DND-41 (cell line): ENCODE results near the gene AKAP13.

ENCODE experiments used
- ATAC-seq: fragments of 200-7000 bp; cut with Tn5 transposase; 3 replicates; pipeline ENCODE4 v1.9.1; 2021; ENCODE audit warnings: low read depth; ENCODE audit not compliant: insufficient read depth
- DNase-seq: peaks from one replicate; pipeline ENCODE4 v3.0.0-alpha.2; 2020
- H2AFZ ChIP-seq: 2 replicates; pipeline ENCODE4 v1.6.0; 2012; ENCODE audit warnings: low read depth, low read length
- H3K27ac ChIP-seq: 2 replicates; pipeline ENCODE4 v1.5.1; 2012; ENCODE audit warnings: low read length, inconsistent platforms
- H3K27me3 ChIP-seq: fragments of 200-600 bp; sonication (generic); 2 replicates; pipeline ENCODE4 v1.6.0; 2012; ENCODE audit warnings: low read length, mild to moderate bottlenecking, inconsistent platforms; ENCODE audit not compliant: insufficient read depth, poor library complexity
- H3K36me3 ChIP-seq: 2 replicates; pipeline ENCODE4 v1.5.1; 2012; ENCODE audit warnings: low read length, inconsistent platforms; ENCODE audit not compliant: insufficient read depth
- H3K4me1 ChIP-seq: 2 replicates; pipeline ENCODE4 v1.5.1; 2012; ENCODE audit warnings: mild to moderate bottlenecking, low read length; ENCODE audit not compliant: insufficient read depth
- H3K4me2 ChIP-seq: 2 replicates; pipeline ENCODE4 v1.6.0; 2012; ENCODE audit warnings: mild to moderate bottlenecking, moderate library complexity, low read length, inconsistent platforms; ENCODE audit not compliant: insufficient read depth
- H3K4me3 ChIP-seq, 2 experiments: fragments of 200-600 bp in 1 of 2; shearing (Covaris generic) in 1 of 2; 2 replicates each; pipeline ENCODE4 v1.5.1; 2012 to 2016; ENCODE audit warnings: inconsistent platforms in 2 of 2, low read length in 2 of 2, mild to moderate bottlenecking in 2 of 2, low read depth in 1 of 2, moderate library complexity in 1 of 2
- H3K79me2 ChIP-seq: 2 replicates; pipeline ENCODE4 v1.6.0; 2012; ENCODE audit warnings: low read length, inconsistent platforms; ENCODE audit not compliant: insufficient read depth
- H3K9ac ChIP-seq: 2 replicates; pipeline ENCODE4 v1.6.0; 2012; ENCODE audit warnings: low read depth, mild to moderate bottlenecking, inconsistent platforms, low read length, moderate library complexity
- H3K9me3 ChIP-seq: 2 replicates; pipeline ENCODE4 v1.5.1; 2012; ENCODE audit warnings: low read length, moderate library complexity, mild to moderate bottlenecking, inconsistent platforms; ENCODE audit not compliant: insufficient read depth, severe bottlenecking
- H4K20me1 ChIP-seq: 2 replicates; pipeline ENCODE4 v1.6.0; 2012; ENCODE audit warnings: low read length; ENCODE audit not compliant: insufficient read depth
- CTCF ChIP-seq: IDR thresholded peaks from 2 replicates; pipeline ENCODE4 v1.5.1; 2012; ENCODE audit warnings: borderline replicate concordance, low read length, moderate library complexity, mild to moderate bottlenecking; ENCODE audit not compliant: poor library complexity, severe bottlenecking; ENCODE audit errors: extremely low read depth
- EZH2 ChIP-seq: IDR thresholded peaks from 3 replicates; pipeline ENCODE4 v1.6.1; 2012; ENCODE audit warnings: borderline replicate concordance, low read depth, mild to moderate bottlenecking, moderate library complexity, low read length, inconsistent platforms; ENCODE audit not compliant: severe bottlenecking

Gene AKAP13

GRCh38 chr15:85501574-85501973, 121.2 kb downstream of the AKAP13 start:
- no peak overlapping the region for H3K9ac ChIP-seq
- H3K4me1 ChIP-seq = no peaks in the 10 kb centered on the region
- H3K27ac ChIP-seq = no peak overlapping the region
- H3K36me3 ChIP-seq = no peaks in the 10 kb centered on the region
- H2AFZ ChIP-seq = no peak overlapping the region
- H3K4me2 ChIP-seq = no peak overlapping the region
- no peaks in the 10 kb centered on the region for H3K79me2 ChIP-seq
- peaks cover 8% of the 10 kb centered on the region; the same call in 1 of the 2 replicates for H4K20me1 ChIP-seq
- H3K9me3 ChIP-seq = no peaks in the 10 kb centered on the region
- DNase-seq = no peak
- H3K27me3 ChIP-seq = no peaks in the 10 kb centered on the region
- ATAC-seq = no peak
- H3K4me3 ChIP-seq = no peak overlapping the region
- TF ChIP-seq CTCF (no peak), EZH2 (no peak)

GRCh38 chr15:85503151-85503799, 122.9 kb downstream of the AKAP13 start:
- Histone ChIP-seq H3K4me3 (no peak overlapping the region), H3K9me3 (no peaks in the 10 kb centered on the region), H3K36me3 (no peaks in the 10 kb centered on the region), H3K27me3 (no peaks in the 10 kb centered on the region), H3K9ac (no peak overlapping the region), H3K27ac (no peak overlapping the region), H2AFZ (no peak overlapping the region), H4K20me1 (peaks cover 8% of the 10 kb centered on the region; the same call in 1 of the 2 replicates), H3K79me2 (no peaks in the 10 kb centered on the region), H3K4me2 (no peak overlapping the region), H3K4me1 (no peaks in the 10 kb centered on the region)
- ATAC-seq (no peak), DNase-seq (no peak)
- TF ChIP-seq EZH2 (no peak), CTCF (no peak)

GRCh38 chr15:85504749-85505676, 124.6 kb downstream of the AKAP13 start:
- DNase-seq (peak; percentile 39), ATAC-seq (peak; percentile 61; the same call in 1 of the 3 replicates)
- H3K9ac ChIP-seq = no peak overlapping the region
- H3K4me1 ChIP-seq = no peaks in the 10 kb centered on the region
- H3K4me3 ChIP-seq = no peak overlapping the region
- no peak overlapping the region for H3K27ac ChIP-seq
- H3K4me2 ChIP-seq = no peak overlapping the region
- H3K9me3 ChIP-seq = no peaks in the 10 kb centered on the region
- H4K20me1 ChIP-seq = peaks cover 8% of the 10 kb centered on the region; the same call in 1 of the 2 replicates
- no peak overlapping the region for H2AFZ ChIP-seq
- H3K27me3 ChIP-seq = no peaks in the 10 kb centered on the region
- no peaks in the 10 kb centered on the region for H3K36me3 ChIP-seq
- no peaks in the 10 kb centered on the region for H3K79me2 ChIP-seq
- TF ChIP-seq EZH2 (no peak), CTCF (peak; percentile 66)
